ENCODE results near the gene C14orf93.

The C14orf93 gene

GRCh38 chr14:23009939-23010726, at the start of gene C14orf93:
Gene C14orf93 (minus strand): TSS chr14:23010143. CDS start chr14:22999023, 11,120 bp downstream.
- peak; percentile 93 for DNase-seq (ENCODE audit: low spot score)

DNA sequence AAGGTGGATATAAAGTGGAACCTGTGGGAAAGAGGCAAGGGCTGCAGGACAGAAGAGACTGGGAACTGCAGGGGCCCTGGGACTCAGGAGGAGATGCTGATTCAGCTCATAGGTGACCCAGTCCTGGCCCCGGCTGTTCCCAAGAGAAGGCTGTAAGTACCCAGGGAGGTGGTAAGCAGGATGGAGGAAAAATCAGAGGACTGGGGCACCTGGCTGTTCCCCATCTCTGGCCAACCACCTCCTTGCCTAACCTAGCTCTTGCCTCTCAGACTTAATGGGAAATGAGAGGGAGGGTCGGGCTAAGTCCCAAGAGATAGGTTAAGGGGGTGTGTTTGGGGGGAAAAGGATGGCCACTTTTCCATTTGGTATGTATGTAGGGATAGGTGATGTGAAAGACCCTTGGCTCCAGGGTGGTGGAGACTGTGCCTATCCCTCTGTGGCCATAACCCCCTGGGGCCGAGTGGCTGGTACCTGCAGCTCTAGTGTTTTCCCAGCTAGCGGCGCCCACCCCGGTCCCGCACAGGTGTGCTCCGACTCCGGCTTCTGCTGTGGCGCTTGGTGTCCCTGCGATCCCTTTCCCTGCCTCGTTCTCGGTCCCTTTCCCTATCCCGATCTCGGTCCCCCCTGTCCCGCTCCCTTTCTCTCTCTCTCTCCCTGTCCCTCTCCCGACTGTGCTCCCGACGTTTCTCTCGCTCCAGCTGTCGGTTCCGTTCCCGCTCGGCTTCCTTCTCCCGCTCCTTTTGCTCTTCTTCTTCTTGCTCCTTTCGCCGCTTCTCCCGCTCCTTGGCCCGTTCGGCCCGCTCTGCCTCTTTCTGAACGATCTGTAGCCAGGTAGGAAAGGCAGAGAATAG, 48.9 kb upstream of the C14orf93 start:
- DNase-seq (ENCODE audit: low spot score), result no peak

DNA sequence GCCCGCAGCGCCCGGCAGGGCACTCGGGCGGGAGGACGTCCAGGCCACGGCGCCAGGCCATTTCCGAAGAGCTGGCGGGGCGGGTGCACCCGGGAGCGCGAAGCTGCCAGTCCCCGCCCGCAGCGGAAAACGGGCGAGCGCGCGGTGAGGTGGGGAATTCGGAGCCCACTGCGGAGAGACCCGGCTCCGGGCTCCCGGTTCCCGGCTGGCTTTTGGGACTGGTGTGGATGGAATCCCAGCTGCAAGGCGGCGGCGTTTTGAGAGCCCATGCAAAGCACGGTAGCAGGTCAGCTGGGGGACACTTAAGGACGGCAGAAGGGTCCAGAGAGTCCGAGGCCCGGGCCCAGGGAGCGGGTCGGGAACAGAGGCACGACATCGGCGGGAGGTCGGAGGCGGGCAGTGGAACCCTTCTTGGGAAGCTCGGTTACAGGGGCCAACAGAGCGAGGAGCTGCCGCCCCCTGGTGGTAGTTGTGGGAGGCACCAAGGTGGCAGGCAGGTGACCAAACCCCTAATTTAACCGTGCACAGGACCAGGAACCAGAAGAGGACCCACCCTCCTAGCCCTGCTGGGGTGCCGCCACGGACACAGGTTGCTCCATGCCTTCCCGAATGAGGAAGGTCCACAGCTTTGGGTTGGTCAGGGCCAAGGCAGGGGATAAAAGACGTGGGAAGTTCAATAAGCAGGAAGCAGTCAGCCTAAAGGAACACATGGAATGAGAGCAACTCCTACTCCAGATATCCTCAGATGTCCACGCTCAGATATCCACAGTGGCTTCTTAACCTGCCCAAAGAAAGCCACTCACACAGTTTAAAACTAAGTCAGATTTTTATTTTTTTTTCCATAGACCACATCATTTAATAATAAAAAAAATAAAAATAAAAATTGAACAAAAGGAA, 48.1 kb upstream of the C14orf93 start:
- DNase-seq (ENCODE audit: low spot score), result peak; percentile 90

GRCh38 chr14:23056956-23057756, 47.2 kb upstream of the C14orf93 start, which contains the start of gene CDH24:
Gene CDH24 (minus strand): TSS chr14:23057520. CDS start chr14:23055733, 1,787 bp downstream.
- DNase-seq (ENCODE audit: low spot score), result peak; percentile 87

- peak; percentile 89 for DNase-seq (ENCODE audit: low spot score)
Measured at GRCh38 chr14:23056145-23056955, 46.4 kb upstream of the C14orf93 start.

GRCh38 chr14:23055621-23056144, 45.7 kb upstream of the C14orf93 start:
- DNase-seq (ENCODE audit: low spot score), result no peak

GRCh38 chr14:23055147-23055550, 45.2 kb upstream of the C14orf93 start:
- no peak for DNase-seq (ENCODE audit: low spot score)

GRCh38 chr14:23054000-23054811, 44.3 kb upstream of the C14orf93 start:
- DNase-seq (ENCODE audit: low spot score), result peak; percentile 58

DNA sequence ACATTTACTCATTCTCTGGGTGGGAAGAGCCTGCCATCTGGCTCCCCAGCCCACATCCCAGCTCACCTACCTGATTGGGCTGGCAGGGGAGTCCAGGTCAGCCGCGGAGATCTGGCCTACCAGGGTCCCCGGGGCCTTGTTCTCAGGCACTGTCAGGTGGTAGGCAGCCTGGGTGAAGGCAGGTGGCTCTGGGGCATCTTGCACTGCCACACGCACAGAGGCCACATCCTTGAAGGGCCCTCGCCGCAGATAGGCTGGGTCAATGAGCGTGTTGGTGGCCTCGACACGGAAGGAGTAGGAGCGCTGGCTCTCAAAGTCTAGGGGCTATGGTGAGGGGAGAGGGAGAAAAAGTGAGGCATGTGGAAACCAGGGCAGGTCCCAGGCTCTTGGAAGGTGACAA, 43.5 kb upstream of the C14orf93 start:
- DNase-seq (ENCODE audit: low spot score), result no peak

DNA sequence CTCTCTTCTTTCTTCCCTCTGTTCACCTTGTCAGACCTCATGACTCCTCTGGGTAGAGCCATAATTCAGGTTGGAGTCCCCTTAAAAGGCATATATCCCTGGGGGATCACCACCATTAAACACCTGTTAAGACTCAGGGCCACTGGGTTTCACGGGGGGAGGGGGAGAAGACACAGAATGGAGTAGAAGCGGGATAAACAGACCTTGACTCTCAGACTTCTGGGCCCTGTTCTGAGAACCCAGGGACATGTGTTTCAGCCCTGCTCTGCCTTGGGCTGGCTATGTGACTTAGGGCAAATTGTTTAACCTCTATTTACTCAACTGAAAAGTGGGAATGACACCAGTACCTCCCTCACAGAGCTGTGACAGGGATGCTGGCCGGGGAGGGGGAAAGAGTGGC, 42.7 kb upstream of the C14orf93 start:
- no peak for DNase-seq (ENCODE audit: low spot score)

GRCh38 chr14:23052182-23052623, 42.3 kb upstream of the C14orf93 start:
- no peak for DNase-seq (ENCODE audit: low spot score)

GRCh38 chr14:23051141-23052057, 41.5 kb upstream of the C14orf93 start:
- no peak for DNase-seq (ENCODE audit: low spot score)

GRCh38 chr14:23049011-23049410, 39.1 kb upstream of the C14orf93 start:
- no peak for DNase-seq (ENCODE audit: low spot score)

DNA sequence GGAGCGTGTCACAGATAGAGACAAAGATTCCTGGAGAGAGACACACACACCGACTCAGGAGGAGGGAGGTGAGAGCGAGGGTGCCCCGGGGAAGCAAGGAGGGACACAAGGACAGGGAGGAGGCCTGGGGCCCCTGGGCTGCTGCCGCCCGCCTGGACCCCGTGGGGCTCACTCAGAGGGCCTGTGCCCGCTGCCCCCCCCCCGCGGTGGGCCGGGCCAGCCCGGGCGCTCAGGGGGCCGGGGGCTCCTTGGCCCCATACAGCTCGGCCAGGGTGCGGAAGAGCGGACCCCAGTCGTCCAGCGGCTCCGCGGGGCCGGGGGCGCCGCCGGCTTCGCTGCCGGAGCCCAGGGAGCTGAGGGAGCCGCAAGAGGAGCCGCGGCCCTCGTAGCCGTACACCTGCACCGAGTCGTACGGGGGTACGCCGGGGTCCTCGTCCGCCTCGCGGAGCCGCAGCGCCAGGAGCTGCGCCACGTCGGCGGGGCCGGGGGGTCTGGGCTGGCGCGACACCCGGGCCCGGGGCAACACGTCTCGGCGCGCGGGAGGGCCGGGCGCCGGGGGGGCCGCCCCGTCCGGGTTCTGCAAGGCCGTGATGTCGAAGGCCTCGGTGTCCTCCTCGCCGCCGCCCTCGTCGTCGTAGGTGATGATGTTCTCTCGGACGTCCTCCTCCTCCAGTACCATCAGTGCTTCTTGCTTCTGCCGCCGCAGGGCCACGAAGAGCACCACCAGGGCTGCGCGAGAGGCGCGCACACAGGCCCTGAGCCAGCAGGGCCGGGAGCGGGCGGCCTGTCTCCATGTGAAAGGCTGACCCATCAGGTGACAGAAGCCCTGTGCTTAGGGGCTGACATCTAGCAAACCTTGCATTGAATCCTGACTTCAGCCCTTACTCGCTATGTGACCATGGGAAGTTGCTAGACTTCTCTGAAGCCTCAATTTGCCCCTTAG, 38.1 kb upstream of the C14orf93 start:
- DNase-seq (ENCODE audit: low spot score), result no peak

DNA sequence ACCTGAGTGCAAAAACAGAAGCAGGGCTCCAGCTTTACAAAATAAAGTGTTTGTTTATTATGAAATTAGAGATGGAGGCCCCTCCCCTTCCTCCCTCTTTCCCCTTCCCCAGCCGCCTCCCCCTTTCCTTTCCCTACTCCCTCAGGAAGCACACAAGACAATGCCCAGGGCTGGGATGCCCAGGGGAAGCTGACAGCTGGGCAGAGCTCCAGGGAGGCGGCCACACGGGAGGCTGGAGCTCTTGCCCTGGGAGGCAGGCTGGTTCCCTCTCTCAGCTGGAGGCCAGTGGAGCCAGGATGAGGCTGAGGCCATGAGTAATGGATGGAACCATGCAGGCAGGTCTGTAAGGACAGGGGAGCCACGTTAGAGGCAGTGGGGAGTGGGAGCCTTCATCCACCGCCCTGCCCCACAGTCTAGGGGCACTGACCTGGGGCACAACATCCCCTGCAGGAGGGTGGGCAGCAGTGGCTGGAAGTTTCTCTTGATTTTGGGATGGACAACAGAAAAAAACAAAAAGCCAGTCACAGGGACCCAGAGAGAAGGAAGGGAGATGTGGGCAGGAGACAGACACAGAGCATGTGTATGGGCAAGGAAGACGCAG, 37.2 kb upstream of the C14orf93 start:
- no peak for DNase-seq (ENCODE audit: low spot score)

All from iPS-NIHi11 (cell line).